Glutamatergic neuron (in vitro differentiated cells): ENCODE data around the gene RANBP17. TPM values are rescaled to one million over a fixed set of nuclear protein-coding genes. Genes with fewer than 3 reads are reported as not detected.

ENCODE experiments used
- DNase-seq: peaks from one replicate; pipeline ENCODE4 v3.0.0; 2022
- H3K27ac Mint-ChIP-seq: one replicate; pipeline ENCODE4 v1.8.0; 2020; ENCODE audit warnings: mild to moderate bottlenecking, mixed read lengths, inconsistent platforms; ENCODE audit not compliant: unreplicated experiment
- H3K27me3 Mint-ChIP-seq: one replicate; pipeline ENCODE4 v1.8.0; 2020; ENCODE audit warnings: mild to moderate bottlenecking, moderate library complexity, mixed read lengths, inconsistent platforms; ENCODE audit not compliant: unreplicated experiment
- H3K36me3 Mint-ChIP-seq: one replicate; pipeline ENCODE4 v1.8.0; 2020; ENCODE audit warnings: mild to moderate bottlenecking, mixed read lengths, inconsistent platforms; ENCODE audit not compliant: unreplicated experiment
- H3K4me1 Mint-ChIP-seq: one replicate; pipeline ENCODE4 v1.8.0; 2020; ENCODE audit warnings: mild to moderate bottlenecking, low read depth, mixed read lengths, inconsistent platforms; ENCODE audit not compliant: unreplicated experiment
- H3K4me3 Mint-ChIP-seq: one replicate; pipeline ENCODE4 v1.8.0; 2020; ENCODE audit warnings: mild to moderate bottlenecking, mixed read lengths, inconsistent platforms; ENCODE audit not compliant: unreplicated experiment
- H3K9me3 Mint-ChIP-seq: one replicate; pipeline ENCODE4 v1.8.0; 2020; ENCODE audit warnings: mild to moderate bottlenecking, moderate library complexity, mixed read lengths, inconsistent platforms; ENCODE audit not compliant: unreplicated experiment
- total RNA-seq: library from RNA; stranded (reverse); fragmentation: NEBNext Ultra II Directional; extraction: Animal tissue kit (Norgen Biotek cat#: 25700); gene quantifications from one replicate; pipeline ENCODE4 v1.2.1, GENCODE V29; 2021; ENCODE audit not compliant: unreplicated experiment
- TF ChIP-seq, protein P1 (sequence below): fragments of 200-600 bp; sonication (generic); IDR thresholded peaks from one replicate; pipeline ENCODE4 v1.5.0; 2021; ENCODE audit not compliant: partially characterized antibody, unreplicated experiment

RANBP17 gene
- total RNA-seq, 1 donor from 2014 or later, result 25.7 TPM

DNA sequence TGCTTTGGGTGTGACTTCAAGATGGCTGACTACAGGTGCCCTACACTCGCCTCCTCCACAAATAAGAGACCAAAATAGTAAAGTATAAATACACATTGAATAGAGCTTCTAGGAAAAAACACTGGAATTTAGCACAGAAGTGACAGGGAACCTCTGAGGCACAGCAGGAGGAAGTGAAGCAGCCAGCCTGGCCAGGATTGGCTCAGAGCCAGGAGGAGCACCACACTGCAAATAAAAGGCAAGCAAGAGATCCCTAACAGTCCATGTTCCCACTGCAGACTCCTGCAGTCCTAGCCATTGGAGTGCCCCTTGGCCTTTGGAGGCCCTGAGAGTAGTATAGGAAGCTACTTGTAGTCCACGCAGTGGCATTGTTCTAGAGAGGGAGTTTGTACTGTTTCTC lies 260.6 kb downstream of the RANBP17 start:
- no peak overlapping the region for H3K4me3 Mint-ChIP-seq
- no peaks in the 10 kb centered on the region for H3K4me1 Mint-ChIP-seq

DNA sequence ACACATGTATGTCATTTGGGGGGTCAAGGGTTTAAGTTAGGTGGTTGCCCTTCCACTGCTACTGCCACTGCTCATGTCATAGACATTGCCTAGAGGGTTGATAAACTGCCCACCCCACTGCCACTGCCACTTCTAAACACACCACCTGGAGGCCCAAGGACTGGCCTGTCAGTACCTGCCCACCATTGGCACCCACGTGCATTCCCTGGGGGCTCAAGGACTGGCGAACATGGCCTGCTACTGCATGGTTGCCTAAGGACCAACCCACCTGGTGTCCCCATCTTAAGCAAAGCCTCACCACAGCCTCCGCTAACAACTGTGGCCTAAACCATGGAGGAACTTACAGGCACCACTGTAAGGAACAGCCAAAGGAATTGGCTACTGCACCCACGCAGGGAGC lies 261.6 kb downstream of the RANBP17 start:
- peaks cover 5% of the 10 kb centered on the region for H3K36me3 Mint-ChIP-seq
- peaks cover 2% of the 10 kb centered on the region for H3K9me3 Mint-ChIP-seq
- H3K4me1 Mint-ChIP-seq, result no peaks in the 10 kb centered on the region
- H3K27ac Mint-ChIP-seq, result no peak overlapping the region
- TF ChIP-seq, protein P1, sequence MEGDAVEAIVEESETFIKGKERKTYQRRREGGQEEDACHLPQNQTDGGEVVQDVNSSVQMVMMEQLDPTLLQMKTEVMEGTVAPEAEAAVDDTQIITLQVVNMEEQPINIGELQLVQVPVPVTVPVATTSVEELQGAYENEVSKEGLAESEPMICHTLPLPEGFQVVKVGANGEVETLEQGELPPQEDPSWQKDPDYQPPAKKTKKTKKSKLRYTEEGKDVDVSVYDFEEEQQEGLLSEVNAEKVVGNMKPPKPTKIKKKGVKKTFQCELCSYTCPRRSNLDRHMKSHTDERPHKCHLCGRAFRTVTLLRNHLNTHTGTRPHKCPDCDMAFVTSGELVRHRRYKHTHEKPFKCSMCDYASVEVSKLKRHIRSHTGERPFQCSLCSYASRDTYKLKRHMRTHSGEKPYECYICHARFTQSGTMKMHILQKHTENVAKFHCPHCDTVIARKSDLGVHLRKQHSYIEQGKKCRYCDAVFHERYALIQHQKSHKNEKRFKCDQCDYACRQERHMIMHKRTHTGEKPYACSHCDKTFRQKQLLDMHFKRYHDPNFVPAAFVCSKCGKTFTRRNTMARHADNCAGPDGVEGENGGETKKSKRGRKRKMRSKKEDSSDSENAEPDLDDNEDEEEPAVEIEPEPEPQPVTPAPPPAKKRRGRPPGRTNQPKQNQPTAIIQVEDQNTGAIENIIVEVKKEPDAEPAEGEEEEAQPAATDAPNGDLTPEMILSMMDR, result no peak
- no peak for DNase-seq
- H3K27me3 Mint-ChIP-seq, result no peaks in the 10 kb centered on the region
- H3K4me3 Mint-ChIP-seq, result no peak overlapping the region

More for the DNA sequence above, 260.6 kb downstream of the RANBP17 start:
- no peak overlapping the region for H3K27ac Mint-ChIP-seq
- H3K9me3 Mint-ChIP-seq, result peaks cover 2% of the 10 kb centered on the region
- peaks cover 5% of the 10 kb centered on the region for H3K36me3 Mint-ChIP-seq
- no peak for DNase-seq
- TF ChIP-seq, protein P1, result no peak
- H3K27me3 Mint-ChIP-seq, result no peaks in the 10 kb centered on the region

DNA sequence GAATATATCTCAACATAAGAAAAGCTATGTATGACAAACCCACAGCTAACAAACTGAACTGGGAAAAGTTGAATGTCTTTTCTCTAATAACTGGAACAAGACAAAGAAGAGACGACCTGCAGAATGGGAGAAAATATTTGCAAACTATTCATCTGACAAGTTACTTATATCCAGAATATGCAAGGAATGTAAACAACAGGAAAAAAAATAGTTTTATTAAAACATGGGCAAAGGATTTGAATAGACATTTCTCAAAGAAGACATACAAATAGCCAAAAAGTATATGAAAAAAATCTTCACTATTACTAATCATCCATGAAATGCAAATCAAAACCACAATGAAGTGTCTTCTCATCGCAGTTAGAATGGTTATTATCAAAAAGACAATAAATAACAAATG lies 265.5 kb downstream of the RANBP17 start:
- DNase-seq, result no peak
- TF ChIP-seq, protein P1, result no peak
- Mint-ChIP-seq H3K27ac (no peak overlapping the region), H3K9me3 (no peaks in the 10 kb centered on the region), H3K36me3 (peaks cover 5% of the 10 kb centered on the region), H3K27me3 (no peaks in the 10 kb centered on the region), H3K4me1 (no peaks in the 10 kb centered on the region), H3K4me3 (no peak overlapping the region)

DNA sequence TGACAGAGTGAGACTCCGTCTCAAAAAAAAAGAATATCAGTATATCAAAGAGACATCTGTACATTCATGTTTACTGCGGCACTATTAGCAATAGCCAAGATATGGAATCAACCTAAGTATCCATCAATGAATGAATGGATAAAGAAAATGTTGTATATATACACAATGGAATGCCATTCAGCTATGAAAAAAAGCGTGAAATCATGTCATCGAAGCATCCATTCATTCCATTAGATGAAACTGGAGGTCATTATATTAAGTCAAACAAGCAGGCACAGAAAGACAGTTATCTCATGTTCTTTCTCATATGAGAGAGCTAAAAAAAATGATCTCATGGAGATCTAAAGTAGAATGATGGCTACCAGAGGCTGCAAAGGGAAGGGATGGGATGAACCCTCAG lies 266.3 kb downstream of the RANBP17 start:
- DNase-seq, result no peak
- TF ChIP-seq, protein P1, result no peak
- Mint-ChIP-seq H3K36me3 (peaks cover 5% of the 10 kb centered on the region), H3K27ac (no peak overlapping the region), H3K4me3 (no peak overlapping the region), H3K4me1 (no peaks in the 10 kb centered on the region), H3K27me3 (no peaks in the 10 kb centered on the region), H3K9me3 (no peaks in the 10 kb centered on the region)

DNA sequence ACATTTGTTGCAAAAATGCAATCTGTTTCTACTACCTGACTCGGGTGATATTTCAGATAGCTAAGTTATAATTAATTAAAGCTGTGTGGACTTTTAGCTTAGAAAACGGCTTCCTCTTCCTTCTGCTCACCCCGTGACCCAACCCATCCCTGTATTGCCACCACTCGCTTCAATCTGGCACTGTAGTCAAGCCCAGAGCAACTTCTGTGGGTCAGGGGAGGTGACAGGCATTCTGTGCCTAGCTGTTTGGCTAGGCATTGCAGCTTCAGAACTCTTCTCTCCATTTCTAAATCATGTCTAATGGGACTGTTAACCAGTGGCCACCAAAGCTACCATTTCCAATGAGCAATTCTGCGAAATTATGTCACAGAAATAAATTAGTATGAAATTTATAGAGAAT lies 267.5 kb downstream of the RANBP17 start:
- Mint-ChIP-seq H3K4me3 (no peak overlapping the region), H3K4me1 (no peaks in the 10 kb centered on the region), H3K9me3 (no peaks in the 10 kb centered on the region), H3K36me3 (peaks cover 5% of the 10 kb centered on the region), H3K27me3 (no peaks in the 10 kb centered on the region), H3K27ac (no peak overlapping the region)
- no peak for DNase-seq
- TF ChIP-seq, protein P1, result no peak
